GM19351 (cell line): ENCODE measurements around the gene ZCRB1.
"Not testable (repeated sequence)": the region's sequence is repeated elsewhere in the genome, so short reads cannot be mapped to it uniquely, and the experiment has no call there.

ENCODE experiments used
- ATAC-seq: cut with Tn5 transposase; IDR thresholded peaks from one replicate; pipeline ENCODE4 v1.9.1; 2021; ENCODE audit warnings: mild to moderate bottlenecking, moderate library complexity; ENCODE audit not compliant: unreplicated experiment

The ZCRB1 gene, protein sequence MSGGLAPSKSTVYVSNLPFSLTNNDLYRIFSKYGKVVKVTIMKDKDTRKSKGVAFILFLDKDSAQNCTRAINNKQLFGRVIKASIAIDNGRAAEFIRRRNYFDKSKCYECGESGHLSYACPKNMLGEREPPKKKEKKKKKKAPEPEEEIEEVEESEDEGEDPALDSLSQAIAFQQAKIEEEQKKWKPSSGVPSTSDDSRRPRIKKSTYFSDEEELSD

DNA sequence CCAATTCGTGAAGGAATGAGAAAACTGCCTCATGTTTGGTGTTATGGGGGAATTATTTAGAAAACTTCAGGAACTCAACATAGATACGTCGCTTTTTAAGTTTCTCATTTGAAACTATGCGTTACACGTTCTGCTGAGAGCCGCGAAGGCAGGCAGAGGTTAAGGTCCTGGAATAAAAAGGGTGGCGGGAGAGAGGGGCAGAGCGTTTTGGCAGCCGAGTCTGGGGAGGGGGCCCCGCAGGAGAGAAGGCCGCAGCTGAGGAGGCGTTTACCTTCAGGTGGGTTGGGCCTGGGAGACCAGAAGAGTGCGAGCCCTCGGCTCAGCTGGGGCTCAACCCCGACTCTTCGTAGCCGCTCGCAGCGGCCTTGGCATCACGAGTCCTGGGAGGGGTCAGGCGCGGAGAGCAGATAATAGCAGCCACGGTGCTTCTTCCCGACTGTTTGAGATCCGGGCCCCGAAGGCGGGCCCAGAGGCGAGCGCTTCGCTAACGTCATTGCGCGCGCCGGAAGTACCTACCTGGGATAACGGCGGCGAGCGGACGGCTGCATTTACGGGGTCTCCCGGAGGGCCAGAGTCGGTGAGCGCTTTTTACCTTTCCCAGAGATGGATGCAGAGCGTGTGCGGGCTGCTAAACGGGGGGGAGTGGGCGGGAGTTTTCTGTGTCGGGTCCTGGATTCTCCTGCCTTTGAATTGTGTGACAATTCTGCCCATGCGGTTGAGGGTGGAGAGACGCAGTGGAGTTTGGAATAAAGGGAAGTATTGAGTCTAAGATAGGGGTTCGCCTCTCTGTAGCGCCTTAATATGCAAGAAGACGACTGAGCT is at the start of gene ZCRB1, which contains the start of gene PPHLN1:
ZCRB1 (minus strand) TSS at position 442 of the 822 bp plus-strand sequence. CDS start 1,992 bp downstream, outside the sequence.
PPHLN1 (plus strand) TSS at position 515 of the 822 bp plus-strand sequence. CDS start 9,736 bp downstream, outside the sequence.
- ATAC-seq, result peak; percentile 92

GRCh38 chr12:42373669-42374068 is 47.8 kb upstream of the ZCRB1 start:
- no peak for ATAC-seq

DNA sequence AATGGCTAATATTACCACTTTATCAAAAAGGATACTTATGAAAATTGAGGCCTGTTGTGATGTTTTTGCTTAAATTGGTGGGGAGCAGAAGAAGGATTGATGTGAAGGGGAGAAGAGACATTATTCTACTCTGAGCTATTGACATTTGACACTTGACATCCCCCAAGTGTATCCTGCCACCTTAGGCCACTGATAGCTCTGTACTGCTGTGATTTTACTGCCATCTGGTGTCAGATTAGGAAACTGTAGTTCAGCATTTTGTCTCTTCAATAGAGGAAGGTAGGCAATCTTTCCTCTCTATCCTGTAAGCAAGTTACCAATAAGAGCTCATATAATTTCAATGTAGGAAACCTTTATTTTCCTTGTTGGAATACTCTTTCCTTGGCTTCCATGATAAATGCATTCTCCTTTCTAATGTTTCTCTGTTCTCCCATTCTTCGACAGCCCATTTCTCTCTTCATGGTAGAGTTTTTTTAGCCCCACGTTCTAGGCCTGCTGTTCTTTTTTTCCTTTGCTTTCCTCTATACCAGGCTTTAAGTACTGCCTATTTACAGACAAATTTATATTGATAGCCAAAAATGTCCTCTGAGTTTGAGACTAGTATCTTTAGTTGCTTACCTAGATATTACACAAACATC is 46.4 kb upstream of the ZCRB1 start:
- peak; percentile 94 for ATAC-seq

DNA sequence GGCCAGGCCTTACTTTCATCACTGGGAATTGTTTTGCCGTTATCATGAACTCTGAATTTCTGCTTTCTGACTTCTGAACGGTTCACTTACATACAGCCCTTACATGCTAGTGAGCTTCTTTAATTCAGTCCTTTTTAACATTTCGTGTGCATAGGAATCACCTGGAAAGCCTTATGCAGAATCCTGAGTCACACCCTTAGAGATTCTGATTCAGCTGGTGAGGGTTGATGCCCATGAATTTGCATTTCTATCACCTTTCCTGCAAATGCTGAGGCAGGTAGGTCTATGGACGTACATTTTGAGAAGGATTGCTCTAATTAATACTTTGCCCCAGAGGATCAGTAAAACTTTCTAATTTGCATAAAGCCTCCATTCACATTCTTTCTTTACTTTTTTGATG is 44.1 kb upstream of the ZCRB1 start:
- ATAC-seq, result no peak

- ATAC-seq, result no peak
These were observed 39.6 kb upstream of the ZCRB1 start for GRCh38 chr12:42365486-42365885.

- ATAC-seq, result no peak
These were observed 38.8 kb upstream of the ZCRB1 start for GRCh38 chr12:42364692-42365091.

GRCh38 chr12:42362647-42363260 is 36.9 kb upstream of the ZCRB1 start:
- ATAC-seq, result no peak

DNA sequence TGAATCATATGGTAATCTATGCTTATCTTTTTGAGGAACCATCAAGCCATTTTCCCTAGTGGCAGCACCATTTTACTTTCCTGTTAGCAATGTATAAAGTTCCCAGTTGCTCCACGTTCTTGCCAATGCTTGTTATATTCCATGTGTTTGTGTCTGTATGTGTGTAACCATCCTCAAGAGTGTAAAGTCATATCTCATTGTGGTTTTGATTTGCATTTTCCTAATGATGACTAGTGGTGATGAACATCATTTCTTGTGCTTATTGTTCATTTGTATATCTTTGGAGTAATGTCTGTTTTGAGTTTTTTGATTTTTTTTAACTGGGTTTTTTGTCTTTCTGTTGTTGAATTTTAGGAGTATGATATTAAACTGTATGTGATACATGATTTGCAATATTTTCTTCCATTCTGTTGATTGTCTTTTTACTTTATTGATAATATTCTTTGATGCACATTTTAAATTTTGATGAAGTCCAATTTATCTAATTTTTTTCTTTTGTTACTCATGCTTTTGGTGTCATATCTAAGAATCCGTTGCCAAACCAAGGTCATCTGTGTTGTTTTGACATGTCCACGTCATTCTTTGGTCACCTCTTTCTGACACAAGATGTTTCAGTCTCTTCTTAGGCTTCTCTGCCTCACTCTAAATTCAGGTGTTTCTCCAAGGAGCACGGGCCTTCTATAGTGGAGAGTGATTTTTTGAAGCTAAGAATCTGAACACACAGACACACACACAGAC is 36.2 kb upstream of the ZCRB1 start:
- peak; percentile 42 for ATAC-seq

DNA sequence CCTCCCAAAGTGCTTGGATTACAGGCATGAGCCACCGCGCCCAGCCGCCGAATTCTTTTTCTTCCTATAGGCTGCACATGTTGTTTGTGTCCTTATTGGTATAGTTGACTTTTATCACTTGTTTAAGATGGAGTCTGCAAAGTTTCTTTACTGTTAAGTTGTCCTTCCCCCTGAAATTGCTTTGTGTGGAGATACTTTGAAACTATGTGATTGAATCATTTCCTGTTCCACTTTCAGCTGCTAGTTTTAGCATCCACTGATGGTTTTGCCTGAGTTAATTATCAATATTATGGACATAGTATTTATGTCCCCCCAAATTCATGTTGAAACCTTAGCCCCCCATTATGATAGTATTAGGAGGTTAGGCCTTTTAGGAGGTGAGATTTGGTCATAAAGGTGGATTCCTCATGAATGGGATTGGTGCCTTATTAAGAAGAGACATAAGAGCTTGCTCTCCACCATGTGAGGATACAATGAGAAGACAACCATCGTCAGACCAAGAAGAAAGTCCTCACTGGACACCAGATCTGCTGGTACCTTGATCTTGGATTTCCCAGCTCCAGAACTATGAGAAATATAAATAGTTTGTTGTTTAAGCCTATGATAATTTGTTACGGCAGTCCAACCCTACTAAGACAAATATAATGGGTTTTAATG is 35.0 kb upstream of the ZCRB1 start:
- peak; percentile 70 for ATAC-seq

DNA sequence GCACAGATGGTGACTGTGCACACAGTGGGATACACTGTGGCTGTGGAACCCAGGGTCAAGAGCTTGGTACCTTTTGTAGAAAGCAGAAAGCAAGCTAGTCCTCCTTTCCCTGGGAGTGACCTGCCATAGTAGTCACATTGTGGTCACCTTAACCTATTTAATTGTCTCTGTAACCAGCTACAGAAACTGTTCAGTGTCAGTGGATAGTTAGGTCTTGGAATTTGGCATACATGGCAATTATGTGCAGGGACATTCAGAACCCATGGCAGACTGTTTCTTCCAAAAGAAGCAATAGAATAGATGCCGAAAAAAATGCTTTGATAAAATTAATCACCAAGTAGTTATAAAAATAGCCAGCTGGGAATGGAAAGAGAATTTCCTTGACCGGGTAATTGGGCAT is 30.4 kb upstream of the ZCRB1 start:
- no peak for ATAC-seq

DNA sequence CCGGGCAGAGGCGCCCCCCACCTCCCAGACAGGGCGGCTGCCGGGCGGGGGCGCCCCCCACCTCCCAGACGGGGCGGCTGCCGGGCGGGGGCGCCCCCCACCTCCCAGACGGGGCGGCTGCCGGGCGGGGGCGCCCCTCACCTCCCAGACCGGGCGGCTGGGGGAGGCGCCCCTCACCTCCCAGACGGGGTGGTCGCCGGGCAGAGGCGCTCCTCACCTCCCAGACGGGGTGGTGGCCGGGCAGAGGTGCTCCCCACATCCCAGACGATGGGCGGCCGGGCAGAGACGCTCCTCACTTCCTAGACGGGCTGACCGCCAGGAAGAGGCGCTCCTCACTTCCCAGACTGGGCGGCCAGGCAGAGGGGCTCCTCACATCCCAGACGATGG is 24.1 kb upstream of the ZCRB1 start:
- not testable (repeated sequence) for ATAC-seq

GRCh38 chr12:42349119-42350020 is 23.5 kb upstream of the ZCRB1 start:
- not testable (repeated sequence) for ATAC-seq

- no peak for ATAC-seq
These were observed 20.6 kb upstream of the ZCRB1 start for GRCh38 chr12:42346403-42347002.

GRCh38 chr12:42343721-42344120 is 17.8 kb upstream of the ZCRB1 start:
- no peak for ATAC-seq

DNA sequence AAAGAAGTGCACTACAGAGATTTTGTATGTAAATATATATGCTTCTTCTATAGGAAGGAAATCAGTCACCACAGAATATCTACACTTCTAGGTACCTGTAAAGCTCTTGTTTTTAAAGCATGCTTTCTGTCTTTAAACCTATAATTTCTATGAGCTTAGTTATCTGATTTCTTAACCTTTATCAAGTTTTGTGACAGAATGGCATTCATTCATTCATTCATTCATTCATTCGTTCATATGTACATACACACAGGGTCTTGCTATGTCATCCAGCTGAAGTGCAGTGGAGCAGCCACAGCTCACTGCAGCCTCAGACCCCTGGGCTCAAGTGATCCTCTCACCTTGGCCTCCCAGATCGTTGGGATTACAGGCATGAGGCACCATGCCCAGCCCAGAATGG is 16.1 kb upstream of the ZCRB1 start:
- ATAC-seq, result no peak

- ATAC-seq, result no peak
These were observed 12.4 kb upstream of the ZCRB1 start for GRCh38 chr12:42338280-42338679.

GRCh38 chr12:42336286-42336685 is 10.4 kb upstream of the ZCRB1 start:
- no peak for ATAC-seq
